H1 (cell line): ENCODE results near the gene COL27A1. TPM values are rescaled to one million over a fixed set of nuclear protein-coding genes. Genes with fewer than 3 reads are reported as not detected.

ENCODE experiments used
- CTCF ChIA-PET: fragments of 300-600 bp; sonication (Branson Sonifier 250); formaldehyde crosslinking; loops from one replicate; lab custom pipeline; 2021; ENCODE audit not compliant: partially characterized antibody; lab: Charles Lee
- POLR2A ChIA-PET: fragments of 300-600 bp; sonication (Branson Sonifier 250); formaldehyde crosslinking; loops from one replicate; lab custom pipeline; 2021; ENCODE audit warnings: inconsistent platforms; ENCODE audit not compliant: partially characterized antibody; lab: Charles Lee
- DNase-seq, 2 experiments: peaks; one replicate each; pipeline versions ENCODE4 v3.0.0 to v3.0.0-alpha.2; 2010 to 2022; ENCODE audit warnings: low spot score in 2 of 2, low read depth in 1 of 2, mixed read lengths in 1 of 2
- FAIRE-seq: peaks from 2 replicates; lab custom pipeline; 2011; peaks lifted over from hg19 to GRCh38; lab: Jason Lieb, UNC
- H2AFZ ChIP-seq: 2 replicates; pipeline ENCODE4 v1.8.1; 2012; ENCODE audit warnings: low read length, inconsistent platforms
- H2AK5ac ChIP-seq: 2 replicates; pipeline ENCODE4 v1.6.1; 2013; ENCODE audit warnings: low read depth, low read length
- H2BK120ac ChIP-seq: replicated peaks from 2 replicates; pipeline ENCODE3; 2013; ENCODE audit warnings: low read depth, low read length, inconsistent platforms
- H2BK12ac ChIP-seq: 2 replicates; pipeline ENCODE4 v1.6.1; 2013; ENCODE audit warnings: low read depth, low read length
- H2BK15ac ChIP-seq: 2 replicates; pipeline ENCODE4 v1.6.1; 2013; ENCODE audit warnings: low read length
- H2BK20ac ChIP-seq: 2 replicates; pipeline ENCODE4 v1.6.1; 2013; ENCODE audit warnings: low read length
- H2BK5ac ChIP-seq: 2 replicates; pipeline ENCODE4 v1.6.1; 2013; ENCODE audit warnings: low read depth, low read length
- H3K14ac ChIP-seq: 2 replicates; pipeline ENCODE4 v1.6.1; 2013; ENCODE audit warnings: inconsistent platforms; ENCODE audit not compliant: insufficient read length
- H3K18ac ChIP-seq: 2 replicates; pipeline ENCODE4 v1.6.1; 2013; ENCODE audit warnings: low read length; ENCODE audit errors: extremely low read depth
- H3K23ac ChIP-seq: 2 replicates; pipeline ENCODE4 v1.6.1; 2013; ENCODE audit warnings: inconsistent platforms; ENCODE audit not compliant: insufficient read length
- H3K23me2 ChIP-seq: 2 replicates; pipeline ENCODE4 v1.6.1; 2013; ENCODE audit warnings: low read depth, low read length
- H3K27ac ChIP-seq: 2 replicates; pipeline ENCODE4 v1.6.1; 2011; ENCODE audit warnings: low read depth, low read length, inconsistent platforms
- H3K27me3 ChIP-seq, 4 experiments: replicated peaks in 1 of 4; 1 replicate in 1 of 4; 2 replicates in 3 of 4; pipeline versions ENCODE4 v1.6.1 to v1.8.1; 2011 to 2013; ENCODE audit warnings: low read length in 3 of 4, mild to moderate bottlenecking in 3 of 4, inconsistent platforms in 2 of 4, mixed read lengths in 2 of 4, moderate library complexity in 1 of 4; ENCODE audit not compliant: control insufficient read depth in 3 of 4, insufficient read depth in 3 of 4; ENCODE audit errors: extremely low read depth in 1 of 4
- H3K36me3 ChIP-seq, 4 experiments: 2 replicates each; pipeline versions ENCODE4 v1.6.1 to v1.8.1; 2011 to 2013; ENCODE audit warnings: mild to moderate bottlenecking in 4 of 4, low read length in 3 of 4, moderate library complexity in 2 of 4, control low read depth in 1 of 4, inconsistent platforms in 1 of 4; ENCODE audit not compliant: insufficient read depth in 4 of 4, control insufficient read depth in 2 of 4
- H3K4ac ChIP-seq: replicated peaks from 2 replicates; pipeline ENCODE3; 2013; ENCODE audit warnings: low read length, low read depth, mixed read lengths, inconsistent platforms; ENCODE audit not compliant: insufficient read length
- H3K4me1 ChIP-seq, 4 experiments: replicated peaks in 1 of 4; 1 replicate in 1 of 4; 2 replicates in 3 of 4; pipeline versions ENCODE4 v1.6.1 to v1.8.1; 2011 to 2013; ENCODE audit warnings: low read length in 3 of 4, inconsistent platforms in 2 of 4, mixed read lengths in 1 of 4; ENCODE audit not compliant: insufficient read depth in 4 of 4, control insufficient read depth in 3 of 4
- H3K4me2 ChIP-seq, 2 experiments: 2 replicates each; pipeline versions ENCODE4 v1.6.1 to v1.8.1; 2011 to 2013; ENCODE audit warnings: low read depth in 2 of 2, low read length in 2 of 2, control low read depth in 1 of 2, inconsistent platforms in 1 of 2, mild to moderate bottlenecking in 1 of 2; ENCODE audit not compliant: insufficient read depth in 1 of 2
- H3K4me3 ChIP-seq, 4 experiments: fragments of 200-600, 300-600 bp in 1 of 4; sonication (generic), shearing (Covaris generic), sonication (Bioruptor Twin) in 1 of 4; 2 replicates each; pipeline versions ENCODE4 v1.5.1 to v1.8.1; 2011 to 2016; ENCODE audit warnings: low read length in 4 of 4, low read depth in 3 of 4, control low read depth in 2 of 4, inconsistent platforms in 2 of 4, mild to moderate bottlenecking in 2 of 4, mixed read lengths in 1 of 4, moderate library complexity in 1 of 4; ENCODE audit not compliant: insufficient read depth in 2 of 4; ENCODE audit errors: extremely low read depth in 1 of 4
- H3K56ac ChIP-seq: replicated peaks from 2 replicates; pipeline ENCODE3; 2013; ENCODE audit warnings: low read depth, mild to moderate bottlenecking, mixed read lengths, low read length, inconsistent platforms; ENCODE audit not compliant: insufficient read length
- H3K79me1 ChIP-seq: 2 replicates; pipeline ENCODE4 v1.6.1; 2013; ENCODE audit warnings: low read depth, low read length, control low read depth
- H3K79me2 ChIP-seq, 2 experiments: 2 replicates each; pipeline versions ENCODE4 v1.6.1 to v1.8.1; 2012 to 2013; ENCODE audit warnings: low read length in 2 of 2, mild to moderate bottlenecking in 2 of 2, inconsistent platforms in 1 of 2; ENCODE audit not compliant: insufficient read depth in 2 of 2, control insufficient read depth in 1 of 2
- H3K9ac ChIP-seq, 4 experiments: replicated peaks in 1 of 4; 1 replicate in 1 of 4; 2 replicates in 3 of 4; pipeline versions ENCODE4 v1.6.1 to v1.8.1; 2011 to 2013; ENCODE audit warnings: low read depth in 3 of 4, low read length in 3 of 4, control low read depth in 2 of 4, mild to moderate bottlenecking in 2 of 4, moderate library complexity in 2 of 4, inconsistent platforms in 1 of 4; ENCODE audit errors: extremely low read depth in 1 of 4
- H3K9me3 ChIP-seq, 2 experiments: 2 replicates each; pipeline versions ENCODE4 v1.6.1 to v1.8.1; 2012 to 2013; ENCODE audit warnings: mild to moderate bottlenecking in 2 of 2, moderate library complexity in 2 of 2, control low read depth in 1 of 2, inconsistent platforms in 1 of 2, low read depth in 1 of 2, low read length in 1 of 2, mixed read lengths in 1 of 2; ENCODE audit not compliant: insufficient read depth in 2 of 2
- H4K20me1 ChIP-seq, 2 experiments: replicated peaks in 1 of 2; 2 replicates each; pipeline versions ENCODE3 to v1.8.1; 2011 to 2013; ENCODE audit warnings: inconsistent platforms in 2 of 2, low read length in 2 of 2, mild to moderate bottlenecking in 1 of 2; ENCODE audit not compliant: insufficient read depth in 2 of 2, control insufficient read depth in 1 of 2
- H4K5ac ChIP-seq: 2 replicates; pipeline ENCODE4 v1.6.1; 2013; ENCODE audit warnings: low read length, low read depth, mixed read lengths, inconsistent platforms; ENCODE audit not compliant: insufficient read length
- H4K8ac ChIP-seq: 2 replicates; pipeline ENCODE4 v1.8.0; 2013; ENCODE audit warnings: mild to moderate bottlenecking, moderate library complexity, low read length, inconsistent platforms; ENCODE audit not compliant: insufficient read depth; ENCODE audit errors: extremely low read depth
- H4K91ac ChIP-seq: replicated peaks from 2 replicates; pipeline ENCODE3; 2013; ENCODE audit warnings: low read length, mixed read lengths, inconsistent platforms; ENCODE audit not compliant: insufficient read length
- EZH2 ChIP-seq: fragments of 200-600 bp; sonication (generic); IDR thresholded peaks from 2 replicates; pipeline ENCODE4 v1.7.1; 2012; ENCODE audit warnings: low read depth, mild to moderate bottlenecking, moderate library complexity, low read length, inconsistent platforms; ENCODE audit not compliant: severe bottlenecking
- FOSL1 ChIP-seq: IDR thresholded peaks from 2 replicates; pipeline ENCODE4 v1.6.1; 2011; ENCODE audit warnings: mild to moderate bottlenecking, low read depth, low read length, moderate library complexity; ENCODE audit not compliant: insufficient read depth
- MAFK ChIP-seq: IDR thresholded peaks from 2 replicates; pipeline ENCODE4 v1.6.1; 2012; ENCODE audit warnings: low read depth, mild to moderate bottlenecking, improper control_type of control experiment, low read length
- NRF1 ChIP-seq: IDR thresholded peaks from 2 replicates; pipeline ENCODE4 v1.6.1; 2011; ENCODE audit warnings: mild to moderate bottlenecking, low read depth, low read length, improper control_type of control experiment
- PHF8 ChIP-seq: fragments of 200-600 bp; sonication (generic); conservative IDR thresholded peaks from 2 replicates; pipeline ENCODE4 v1.7.1; 2012; ENCODE audit warnings: low read depth, mild to moderate bottlenecking, inconsistent platforms, low read length, moderate library complexity
- SIX5 ChIP-seq: IDR thresholded peaks from 2 replicates; pipeline ENCODE4 v1.6.1; 2011; ENCODE audit warnings: mild to moderate bottlenecking, low read depth, low read length
- SP4 ChIP-seq: IDR thresholded peaks from 2 replicates; pipeline ENCODE4 v1.6.1; 2012; ENCODE audit warnings: low read length, inconsistent platforms
- TBP ChIP-seq: IDR thresholded peaks from 2 replicates; pipeline ENCODE4 v1.6.1; 2011; ENCODE audit warnings: low read depth, low read length, improper control_type of control experiment
- TCF12 ChIP-seq: IDR thresholded peaks from 2 replicates; pipeline ENCODE4 v1.6.1; 2011; ENCODE audit warnings: low read depth, mild to moderate bottlenecking, low read length
- WGBS, 2 experiments: shearing (Covaris generic) in 1 of 2; methylation state at CpG; one replicate each; pipeline versions ENCODE4 v1.1.6 to v1.1.7; 2013 to 2015; ENCODE audit warnings: low lambda C conversion rate in 2 of 2, mixed read lengths in 2 of 2, inconsistent platforms in 1 of 2, low coverage in 1 of 2, missing lambda C conversion rate in 1 of 2; ENCODE audit not compliant: insufficient replicate concordance in 2 of 2, insufficient coverage in 1 of 2, insufficient read length in 1 of 2; ENCODE audit errors: extremely low coverage in 1 of 2, missing lambda C conversion rate in 1 of 2; 5-methylcytosine and 5-hydroxymethylcytosine counted together
- polyA plus RNA-seq, 7 experiments: library from polyadenylated mRNA; depleted of rRNA in 3 of 7; stranded (reverse) in 5 of 7; unstranded in 2 of 7; fragments of >200 nt in 5 of 7; fragments of 200-250 nt in 2 of 7; gene quantifications; 1 replicate in 5 of 7; 2 replicates in 1 of 7; 4 replicates in 1 of 7; pipeline versions ENCODE4 v1.2.1 to v1.2.3, GENCODE V29; 2011 to 2013; ENCODE audit warnings: missing spikeins in 2 of 7, mixed read lengths in 2 of 7
- total RNA-seq: library from RNA; stranded (reverse); fragmentation: NEBNext Ultra II Directional; extraction: Animal tissue kit (Norgen Biotek cat#: 25700); gene quantifications from 2 replicates; pipeline ENCODE4 v1.2.1, GENCODE V29; 2021
- TF ChIP-seq, protein P1 (sequence below), 3 experiments: IDR thresholded peaks; 1 replicate in 2 of 3; 2 replicates in 1 of 3; pipeline versions ENCODE4 v1.5.1 to v1.6.1; 2011; ENCODE audit warnings: low read length in 3 of 3, mild to moderate bottlenecking in 3 of 3, inconsistent platforms in 2 of 3, low read depth in 1 of 3, moderate library complexity in 1 of 3; ENCODE audit not compliant: insufficient read depth in 1 of 3; ENCODE audit errors: control extremely low read depth in 1 of 3

Gene COL27A1
- total and polyA plus RNA-seq, 2 of the 8 experiments (the other 6 are each of a cell fraction or from before 2014, with no cell fraction given): 15.1 to 22.8 TPM

DNA sequence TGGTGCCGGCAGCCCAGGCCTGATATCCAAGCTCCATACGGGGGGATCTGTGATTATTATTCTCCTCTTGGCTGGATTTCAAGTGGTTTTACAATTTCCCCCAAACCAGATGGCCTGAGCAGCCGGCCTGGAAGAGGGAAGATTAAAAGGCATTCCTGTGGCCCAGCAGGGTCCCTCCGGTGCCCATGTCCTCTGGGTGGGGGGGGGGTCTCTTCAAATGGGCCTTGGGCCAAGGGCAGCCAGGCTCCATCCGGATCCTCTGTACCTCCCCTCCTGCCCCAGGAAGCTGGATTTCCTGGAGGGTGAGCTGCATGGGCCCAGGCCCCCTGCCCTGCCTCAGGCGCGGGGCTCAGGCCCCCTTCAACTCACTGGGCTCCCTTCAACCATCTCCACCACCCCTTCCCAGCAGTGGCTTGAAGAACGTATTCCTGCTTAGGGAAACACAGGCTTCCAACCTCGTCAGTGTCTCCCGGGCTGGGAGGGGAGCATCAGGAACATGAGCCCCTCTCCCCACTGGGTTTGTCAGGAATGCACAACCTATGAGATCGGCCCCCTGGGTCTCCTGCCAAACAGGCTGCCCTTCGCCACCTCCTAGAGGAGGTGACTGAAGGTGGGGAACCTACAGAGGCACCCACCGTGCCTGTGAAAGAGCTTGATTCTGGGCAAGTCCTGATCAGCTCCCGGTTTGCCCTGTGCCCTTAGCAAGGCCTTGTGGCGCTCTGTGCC, 104.6 kb downstream of the COL27A1 start:
- ChIA-PET CTCF (interaction anchor here (0.8 to 17.3 kb wide), 10 partner anchors 7 to 177 kb away, joined by 3 to 206 read pairs (median 14); partner anchors contain the start of gene COL27A1), POLR2A (interaction anchor here (1.0 kb wide), 1 partner anchor 30 kb away, joined by 4 read pairs; no protein-coding TSS in a partner anchor)
- H2AFZ ChIP-seq: no peak overlapping the region
- no peak overlapping the region for H3K4me3 ChIP-seq
- H2BK12ac ChIP-seq: no peak overlapping the region
- no peak overlapping the region; the same call in none of the 2 replicates for H3K18ac ChIP-seq
- peaks cover 0 to 3% (median 0%) of the 10 kb centered on the region in 4 experiments; a peak in 2 of 7 replicates for H3K4me1 ChIP-seq
- no peak overlapping the region for H3K27ac ChIP-seq
- no peak overlapping the region for H2BK120ac ChIP-seq
- H2BK20ac ChIP-seq: no peak overlapping the region
- WGBS, 2 experiments: 69% methylated on average over 12 of the region's 15 CpGs; no CpG with 5 or more reads in 1 of the 2 experiments
- H3K9me3 ChIP-seq: no peaks in the 10 kb centered on the region
- no peak overlapping the region for H2AK5ac ChIP-seq
- FAIRE-seq (no peak), DNase-seq (no peak)
- H3K4me2 ChIP-seq: no peak overlapping the region
- peaks cover 0 to 2% of the 10 kb centered on the region in 2 experiments for H4K20me1 ChIP-seq
- H3K14ac ChIP-seq: no peak overlapping the region
- H2BK5ac ChIP-seq: no peak overlapping the region
- no peaks in the 10 kb centered on the region for H3K79me2 ChIP-seq
- no peak overlapping the region for H4K8ac ChIP-seq
- no peak overlapping the region for H3K23ac ChIP-seq
- H3K27me3 ChIP-seq: no peaks in the 10 kb centered on the region
- no peak overlapping the region for H3K4ac ChIP-seq
- H4K5ac ChIP-seq: no peak overlapping the region
- no peak overlapping the region for H2BK15ac ChIP-seq
- H4K91ac ChIP-seq: no peak overlapping the region
- no peaks in the 10 kb centered on the region for H3K23me2 ChIP-seq
- no peaks in the 10 kb centered on the region for H3K36me3 ChIP-seq
- H3K79me1 ChIP-seq: no peaks in the 10 kb centered on the region
- no peak overlapping the region for H3K9ac ChIP-seq
- no peak overlapping the region for H3K56ac ChIP-seq
- no peak for TF ChIP-seq PHF8
- TF ChIP-seq TCF12: no peak
- no peak for TF ChIP-seq TBP
- TF ChIP-seq, protein P1, sequence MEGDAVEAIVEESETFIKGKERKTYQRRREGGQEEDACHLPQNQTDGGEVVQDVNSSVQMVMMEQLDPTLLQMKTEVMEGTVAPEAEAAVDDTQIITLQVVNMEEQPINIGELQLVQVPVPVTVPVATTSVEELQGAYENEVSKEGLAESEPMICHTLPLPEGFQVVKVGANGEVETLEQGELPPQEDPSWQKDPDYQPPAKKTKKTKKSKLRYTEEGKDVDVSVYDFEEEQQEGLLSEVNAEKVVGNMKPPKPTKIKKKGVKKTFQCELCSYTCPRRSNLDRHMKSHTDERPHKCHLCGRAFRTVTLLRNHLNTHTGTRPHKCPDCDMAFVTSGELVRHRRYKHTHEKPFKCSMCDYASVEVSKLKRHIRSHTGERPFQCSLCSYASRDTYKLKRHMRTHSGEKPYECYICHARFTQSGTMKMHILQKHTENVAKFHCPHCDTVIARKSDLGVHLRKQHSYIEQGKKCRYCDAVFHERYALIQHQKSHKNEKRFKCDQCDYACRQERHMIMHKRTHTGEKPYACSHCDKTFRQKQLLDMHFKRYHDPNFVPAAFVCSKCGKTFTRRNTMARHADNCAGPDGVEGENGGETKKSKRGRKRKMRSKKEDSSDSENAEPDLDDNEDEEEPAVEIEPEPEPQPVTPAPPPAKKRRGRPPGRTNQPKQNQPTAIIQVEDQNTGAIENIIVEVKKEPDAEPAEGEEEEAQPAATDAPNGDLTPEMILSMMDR (IDR thresholded peaks at IDR 0.05; ENCODE audit: control extremely low read depth in 1 of 3, insufficient read depth in 1 of 3, low read depth in 1 of 3, low read length in 3 of 3): no peak
- no peak for TF ChIP-seq SP4
- no peak for TF ChIP-seq FOSL1
- TF ChIP-seq EZH2: no peak
- TF ChIP-seq SIX5: no peak
- TF ChIP-seq MAFK: no peak
- TF ChIP-seq NRF1: no peak
